PC-9 (cell line): ENCODE data around the gene MPL. TPM values are rescaled to one million over a fixed set of nuclear protein-coding genes. Genes with fewer than 3 reads are reported as not detected.

Source experiments
- BruUV-seq: library from RNA; stranded (reverse); fragments of 400-500 nt; replicated peaks from 2 replicates; lab custom pipeline; 2021; lab: Mats Ljungman, UMichigan
- CTCF ChIA-PET: fragments of 300-600 bp; sonication (Branson Sonifier 250); formaldehyde crosslinking; loops from one replicate; lab custom pipeline; 2022; ENCODE audit warnings: antibody characterized with exemption; lab: Charles Lee
- POLR2A ChIA-PET: fragments of 300-600 bp; sonication (Branson Sonifier 250); formaldehyde crosslinking; loops from one replicate; lab custom pipeline; 2022; ENCODE audit warnings: antibody characterized with exemption; ENCODE audit not compliant: unreplicated experiment; lab: Charles Lee
- DNase-seq, 2 experiments: peaks; one replicate each; pipeline versions ENCODE4 v3.0.0 to v3.0.0-alpha.2; 2015 to 2022; ENCODE audit warnings: mixed read lengths in 1 of 2
- H2AFZ ChIP-seq: fragments of 200-600 bp; sonication (generic); 2 replicates; pipeline ENCODE4 v1.8.1; 2017; ENCODE audit warnings: antibody characterized with exemption
- H3F3A ChIP-seq: fragments of 200-600 bp; sonication (generic); 2 replicates; pipeline ENCODE4 v1.8.1; 2017; ENCODE audit warnings: antibody characterized with exemption, mild to moderate bottlenecking, low read depth; ENCODE audit not compliant: insufficient read depth
- H3K27ac ChIP-seq: fragments of 200-600 bp; sonication (generic); 2 replicates; pipeline ENCODE4 v1.6.1; 2016; ENCODE audit warnings: mixed run types
- H3K27me3 ChIP-seq: fragments of 200-600 bp; sonication (generic); 2 replicates; pipeline ENCODE4 v1.6.1; 2016; ENCODE audit warnings: low read depth, mixed run types; ENCODE audit not compliant: insufficient read depth
- H3K36me3 ChIP-seq: fragments of 200-600 bp; sonication (generic); 2 replicates; pipeline ENCODE4 v1.6.1; 2016; ENCODE audit warnings: low read depth, mixed run types
- H3K4me1 ChIP-seq: fragments of 200-600 bp; sonication (generic); replicated peaks from 2 replicates; pipeline ENCODE4 v1.6.1; 2016; ENCODE audit warnings: mixed run types; ENCODE audit not compliant: insufficient read depth
- H3K4me2 ChIP-seq: fragments of 200-600 bp; sonication (generic); 2 replicates; pipeline ENCODE4 v1.6.1; 2017; ENCODE audit warnings: mixed run types
- H3K4me3 ChIP-seq: fragments of 200-600 bp; sonication (generic); 2 replicates; pipeline ENCODE4 v1.6.1; 2016; ENCODE audit warnings: mixed run types
- H3K79me2 ChIP-seq: fragments of 200-600 bp; sonication (generic); 2 replicates; pipeline ENCODE4 v1.6.1; 2017; ENCODE audit warnings: low read depth, mixed run types
- H3K9me2 ChIP-seq: fragments of 200-600 bp; sonication (generic); 2 replicates; pipeline ENCODE4 v1.8.1; 2017; ENCODE audit warnings: mild to moderate bottlenecking; ENCODE audit not compliant: insufficient read depth
- H3K9me3 ChIP-seq: fragments of 200-600 bp; sonication (generic); 2 replicates; pipeline ENCODE4 v1.8.1; 2016; ENCODE audit warnings: low read depth; ENCODE audit not compliant: insufficient read depth
- H4K20me1 ChIP-seq: fragments of 200-600 bp; sonication (generic); 2 replicates; pipeline ENCODE4 v1.8.1; 2017; ENCODE audit not compliant: insufficient read depth
- CTCF ChIP-seq: fragments of 200-600 bp; sonication (generic); conservative IDR thresholded peaks from 2 replicates; pipeline ENCODE4 v1.6.1; 2017; ENCODE audit warnings: mixed run types, antibody characterized with exemption, mild to moderate bottlenecking, moderate library complexity
- EZH2 ChIP-seq: fragments of 200-600 bp; sonication (generic); IDR thresholded peaks from 2 replicates; pipeline ENCODE4 v1.8.0; 2017; ENCODE audit warnings: antibody characterized with exemption, low read depth
- intact Hi-C: fragments of 100-400 bp; cut with micrococcal nuclease; formaldehyde crosslinking; loops from one replicate; pipeline ENCODE4 v1.10.0; 2022; ENCODE audit not compliant: unreplicated experiment
- total RNA-seq: library from RNA; stranded (reverse); gene quantifications from 2 replicates; pipeline ENCODE4 v1.2.3, GENCODE V29; 2021

The MPL gene
- total RNA-seq, 1 experiment from 2014 or later, result 0.76 TPM

GRCh38 chr1:43300378-43301094 is 37.1 kb upstream of the MPL start, which contains the start of gene TIE1:
Gene TIE1 (plus strand): TSS chr1:43300982. CDS start chr1:43301072, 90 bp downstream.
- BruUV-seq, result no TSS peak
- H3F3A ChIP-seq, result peaks cover 1% of the 10 kb centered on the region; the same call in 1 of the 2 replicates

GRCh38 chr1:43302201-43302600 is 35.4 kb upstream of the MPL start:
- no peaks in the 10 kb centered on the region for H4K20me1 ChIP-seq
- H3K27me3 ChIP-seq, result no peaks in the 10 kb centered on the region
- ChIA-PET CTCF (no interaction called here), POLR2A (no interaction called here)
- H3K9me2 ChIP-seq, result no peaks in the 10 kb centered on the region
- no peaks in the 10 kb centered on the region for H3K4me1 ChIP-seq
- no peaks in the 10 kb centered on the region for H3K36me3 ChIP-seq
- no peak overlapping the region for H3K27ac ChIP-seq
- TF ChIP-seq EZH2 (no peak), CTCF (no peak)
- no TSS peak for BruUV-seq
- no peak overlapping the region for H3K4me3 ChIP-seq
- intact Hi-C loops, result no loop called here
- no peak overlapping the region for H2AFZ ChIP-seq
- H3F3A ChIP-seq, result no peaks in the 10 kb centered on the region
- H3K79me2 ChIP-seq, result no peaks in the 10 kb centered on the region
- DNase-seq, result no peak
- no peak overlapping the region for H3K4me2 ChIP-seq
- no peaks in the 10 kb centered on the region for H3K9me3 ChIP-seq

More at GRCh38 chr1:43300378-43301094, 37.1 kb upstream of the MPL start, which contains the start of gene TIE1:
- H3K9me2 ChIP-seq, result no peaks in the 10 kb centered on the region
- H2AFZ ChIP-seq, result no peak within 1 kb of the TSS
- ChIA-PET POLR2A (interaction anchor here (0.6 kb wide), 1 partner anchor 14 kb away, joined by 7 read pairs; no protein-coding TSS in a partner anchor), CTCF (no interaction called here)
- no peaks in the 10 kb centered on the region for H3K36me3 ChIP-seq
- H3K27ac ChIP-seq, result no peak within 1 kb of the TSS
- intact Hi-C loops, result no loop called here
- H3K4me2 ChIP-seq, result no peak within 1 kb of the TSS
- peaks cover 16% of the 10 kb centered on the region for H3K4me1 ChIP-seq
- no peaks in the 10 kb centered on the region for H3K27me3 ChIP-seq
- no peak within 1 kb of the TSS for H3K4me3 ChIP-seq
- DNase-seq, result no peak
- H3K79me2 ChIP-seq, result no peaks in the 10 kb centered on the region
- no peak for TF ChIP-seq CTCF
- TF ChIP-seq EZH2, result no peak
- no peaks in the 10 kb centered on the region for H3K9me3 ChIP-seq
- no peaks in the 10 kb centered on the region for H4K20me1 ChIP-seq

GRCh38 chr1:43302721-43303470 is 34.7 kb upstream of the MPL start:
- Histone ChIP-seq H4K20me1 (no peaks in the 10 kb centered on the region), H3K36me3 (no peaks in the 10 kb centered on the region), H3K79me2 (no peaks in the 10 kb centered on the region), H3F3A (no peaks in the 10 kb centered on the region), H3K27me3 (no peaks in the 10 kb centered on the region), H3K4me1 (no peaks in the 10 kb centered on the region), H3K4me2 (no peak overlapping the region), H3K4me3 (no peak overlapping the region), H2AFZ (no peak overlapping the region), H3K9me2 (no peaks in the 10 kb centered on the region), H3K27ac (no peak overlapping the region), H3K9me3 (no peaks in the 10 kb centered on the region)
- ChIA-PET CTCF (no interaction called here), POLR2A (interaction anchor here (0.6 kb wide), 1 partner anchor 11 kb away, joined by 6 read pairs; no protein-coding TSS in a partner anchor)
- no peak for DNase-seq
- intact Hi-C loops, result no loop called here
- BruUV-seq, result no TSS peak
- no peak for TF ChIP-seq CTCF
- TF ChIP-seq EZH2, result no peak
